ENCODE results near the gene UVSSA.
"Not testable (repeated sequence)": the region's sequence is repeated elsewhere in the genome, so short reads cannot be mapped to it uniquely, and the experiment has no call there.

GRCh38 chr4:1443688-1444172 is 96.7 kb downstream of the UVSSA start:
- not testable (repeated sequence) for TF ChIP-seq CTCF, POLR2AphosphoS5 (IDR thresholded peaks at IDR 0.05)
